ENCODE data around the gene SRGAP2B.
"Not testable (repeated sequence)": the region's sequence is repeated elsewhere in the genome, so short reads cannot be mapped to it uniquely, and the experiment has no call there.

DNA sequence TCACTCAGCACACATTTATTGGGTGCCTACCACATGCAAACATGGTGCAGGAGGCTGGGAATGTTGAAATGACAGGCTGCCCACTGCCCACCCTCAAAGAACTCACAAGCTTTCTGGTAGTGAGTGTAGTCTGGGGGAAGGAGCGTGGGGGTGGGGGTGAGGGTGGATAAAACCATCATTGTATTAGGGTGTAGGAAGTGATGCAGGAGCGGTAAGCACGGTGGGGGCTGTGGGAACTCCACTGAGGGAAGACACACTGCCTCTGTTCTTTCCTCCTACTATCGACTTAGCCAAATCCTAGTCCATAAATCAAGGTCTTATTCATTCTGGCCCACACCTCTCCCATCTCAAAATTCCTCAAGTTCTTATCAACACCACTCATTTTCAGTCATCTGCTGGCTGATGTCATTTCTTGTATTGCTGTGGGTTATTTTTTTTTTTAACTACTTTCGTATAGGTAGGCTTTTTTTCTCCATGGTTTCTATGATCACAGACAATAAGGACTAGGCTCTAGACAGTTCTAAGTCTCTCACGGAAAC is 21.0 kb downstream of the SRGAP2B start:
- TF ChIP-seq, protein P1, sequence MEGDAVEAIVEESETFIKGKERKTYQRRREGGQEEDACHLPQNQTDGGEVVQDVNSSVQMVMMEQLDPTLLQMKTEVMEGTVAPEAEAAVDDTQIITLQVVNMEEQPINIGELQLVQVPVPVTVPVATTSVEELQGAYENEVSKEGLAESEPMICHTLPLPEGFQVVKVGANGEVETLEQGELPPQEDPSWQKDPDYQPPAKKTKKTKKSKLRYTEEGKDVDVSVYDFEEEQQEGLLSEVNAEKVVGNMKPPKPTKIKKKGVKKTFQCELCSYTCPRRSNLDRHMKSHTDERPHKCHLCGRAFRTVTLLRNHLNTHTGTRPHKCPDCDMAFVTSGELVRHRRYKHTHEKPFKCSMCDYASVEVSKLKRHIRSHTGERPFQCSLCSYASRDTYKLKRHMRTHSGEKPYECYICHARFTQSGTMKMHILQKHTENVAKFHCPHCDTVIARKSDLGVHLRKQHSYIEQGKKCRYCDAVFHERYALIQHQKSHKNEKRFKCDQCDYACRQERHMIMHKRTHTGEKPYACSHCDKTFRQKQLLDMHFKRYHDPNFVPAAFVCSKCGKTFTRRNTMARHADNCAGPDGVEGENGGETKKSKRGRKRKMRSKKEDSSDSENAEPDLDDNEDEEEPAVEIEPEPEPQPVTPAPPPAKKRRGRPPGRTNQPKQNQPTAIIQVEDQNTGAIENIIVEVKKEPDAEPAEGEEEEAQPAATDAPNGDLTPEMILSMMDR (tag by site-specific recombination; IDR thresholded peaks at IDR 0.05), result not testable (repeated sequence)
- TF ChIP-seq, protein P2, sequence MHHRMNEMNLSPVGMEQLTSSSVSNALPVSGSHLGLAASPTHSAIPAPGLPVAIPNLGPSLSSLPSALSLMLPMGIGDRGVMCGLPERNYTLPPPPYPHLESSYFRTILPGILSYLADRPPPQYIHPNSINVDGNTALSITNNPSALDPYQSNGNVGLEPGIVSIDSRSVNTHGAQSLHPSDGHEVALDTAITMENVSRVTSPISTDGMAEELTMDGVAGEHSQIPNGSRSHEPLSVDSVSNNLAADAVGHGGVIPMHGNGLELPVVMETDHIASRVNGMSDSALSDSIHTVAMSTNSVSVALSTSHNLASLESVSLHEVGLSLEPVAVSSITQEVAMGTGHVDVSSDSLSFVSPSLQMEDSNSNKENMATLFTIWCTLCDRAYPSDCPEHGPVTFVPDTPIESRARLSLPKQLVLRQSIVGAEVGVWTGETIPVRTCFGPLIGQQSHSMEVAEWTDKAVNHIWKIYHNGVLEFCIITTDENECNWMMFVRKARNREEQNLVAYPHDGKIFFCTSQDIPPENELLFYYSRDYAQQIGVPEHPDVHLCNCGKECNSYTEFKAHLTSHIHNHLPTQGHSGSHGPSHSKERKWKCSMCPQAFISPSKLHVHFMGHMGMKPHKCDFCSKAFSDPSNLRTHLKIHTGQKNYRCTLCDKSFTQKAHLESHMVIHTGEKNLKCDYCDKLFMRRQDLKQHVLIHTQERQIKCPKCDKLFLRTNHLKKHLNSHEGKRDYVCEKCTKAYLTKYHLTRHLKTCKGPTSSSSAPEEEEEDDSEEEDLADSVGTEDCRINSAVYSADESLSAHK (tag by site-specific recombination; IDR thresholded peaks at IDR 0.05), result not testable (repeated sequence)
- TF ChIP-seq, protein P3, sequence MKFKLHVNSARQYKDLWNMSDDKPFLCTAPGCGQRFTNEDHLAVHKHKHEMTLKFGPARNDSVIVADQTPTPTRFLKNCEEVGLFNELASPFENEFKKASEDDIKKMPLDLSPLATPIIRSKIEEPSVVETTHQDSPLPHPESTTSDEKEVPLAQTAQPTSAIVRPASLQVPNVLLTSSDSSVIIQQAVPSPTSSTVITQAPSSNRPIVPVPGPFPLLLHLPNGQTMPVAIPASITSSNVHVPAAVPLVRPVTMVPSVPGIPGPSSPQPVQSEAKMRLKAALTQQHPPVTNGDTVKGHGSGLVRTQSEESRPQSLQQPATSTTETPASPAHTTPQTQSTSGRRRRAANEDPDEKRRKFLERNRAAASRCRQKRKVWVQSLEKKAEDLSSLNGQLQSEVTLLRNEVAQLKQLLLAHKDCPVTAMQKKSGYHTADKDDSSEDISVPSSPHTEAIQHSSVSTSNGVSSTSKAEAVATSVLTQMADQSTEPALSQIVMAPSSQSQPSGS (tag by site-specific recombination; IDR thresholded peaks at IDR 0.05; ENCODE audit: low read depth), result not testable (repeated sequence)
- TF ChIP-seq, protein P4, sequence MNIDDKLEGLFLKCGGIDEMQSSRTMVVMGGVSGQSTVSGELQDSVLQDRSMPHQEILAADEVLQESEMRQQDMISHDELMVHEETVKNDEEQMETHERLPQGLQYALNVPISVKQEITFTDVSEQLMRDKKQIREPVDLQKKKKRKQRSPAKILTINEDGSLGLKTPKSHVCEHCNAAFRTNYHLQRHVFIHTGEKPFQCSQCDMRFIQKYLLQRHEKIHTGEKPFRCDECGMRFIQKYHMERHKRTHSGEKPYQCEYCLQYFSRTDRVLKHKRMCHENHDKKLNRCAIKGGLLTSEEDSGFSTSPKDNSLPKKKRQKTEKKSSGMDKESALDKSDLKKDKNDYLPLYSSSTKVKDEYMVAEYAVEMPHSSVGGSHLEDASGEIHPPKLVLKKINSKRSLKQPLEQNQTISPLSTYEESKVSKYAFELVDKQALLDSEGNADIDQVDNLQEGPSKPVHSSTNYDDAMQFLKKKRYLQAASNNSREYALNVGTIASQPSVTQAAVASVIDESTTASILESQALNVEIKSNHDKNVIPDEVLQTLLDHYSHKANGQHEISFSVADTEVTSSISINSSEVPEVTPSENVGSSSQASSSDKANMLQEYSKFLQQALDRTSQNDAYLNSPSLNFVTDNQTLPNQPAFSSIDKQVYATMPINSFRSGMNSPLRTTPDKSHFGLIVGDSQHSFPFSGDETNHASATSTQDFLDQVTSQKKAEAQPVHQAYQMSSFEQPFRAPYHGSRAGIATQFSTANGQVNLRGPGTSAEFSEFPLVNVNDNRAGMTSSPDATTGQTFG (tag by site-specific recombination; IDR thresholded peaks at IDR 0.05; ENCODE audit: borderline replicate concordance), result not testable (repeated sequence)
- TF ChIP-seq REPIN1 (tag by site-specific recombination; IDR thresholded peaks at IDR 0.05; ENCODE audit: low read depth); KLF16 (tag by site-specific recombination; IDR thresholded peaks at IDR 0.05); ZNF138 (tag by site-specific recombination; IDR thresholded peaks at IDR 0.05; ENCODE audit: borderline replicate concordance); ZNF274 (IDR thresholded peaks at IDR 0.05; ENCODE audit: low read length); ZNF274 (tag by site-specific recombination; IDR thresholded peaks at IDR 0.05; ENCODE audit: borderline replicate concordance); ZBTB1 (tag by site-specific recombination; IDR thresholded peaks at IDR 0.05); ZNF202 (tag by site-specific recombination; IDR thresholded peaks at IDR 0.05; ENCODE audit: borderline replicate concordance); ZNF211 (tag by site-specific recombination; IDR thresholded peaks at IDR 0.05; ENCODE audit: low read depth); ZNF48 (tag by site-specific recombination; IDR thresholded peaks at IDR 0.05); ZNF221 (tag by site-specific recombination; IDR thresholded peaks at IDR 0.05; ENCODE audit: borderline replicate concordance); SETDB1 (IDR thresholded peaks at IDR 0.05; ENCODE audit: insufficient read length, low read length): not testable (repeated sequence)

Measured in HEK293 (cell line).